HL-60 (cell line): ENCODE data around the gene ZYG11A.
"Not testable (repeated sequence)": the region's sequence is repeated elsewhere in the genome, so short reads cannot be mapped to it uniquely, and the experiment has no call there.

Experiments used
- DNase-seq, 2 experiments: peaks; one replicate each; pipeline ENCODE4 v3.0.0-alpha.2; 2010 to 2020; ENCODE audit warnings: low read depth in 1 of 2, low spot score in 1 of 2
- H3K27ac ChIP-seq: fragments of 250-450 bp; sonication (Bioruptor Pico); replicated peaks from 2 replicates; pipeline ENCODE4 v1.5.1; 2020; ENCODE audit warnings: mild to moderate bottlenecking, moderate library complexity
- H3K27me3 ChIP-seq: fragments of 250-450 bp; sonication (Bioruptor Pico); 2 replicates; pipeline ENCODE4 v1.5.1; 2021; ENCODE audit warnings: mild to moderate bottlenecking, moderate library complexity; ENCODE audit not compliant: insufficient read depth, poor library complexity, severe bottlenecking
- H3K4me3 ChIP-seq: replicated peaks from 2 replicates; pipeline ENCODE4 v1.5.1; 2011; ENCODE audit warnings: mild to moderate bottlenecking, control low read depth, low read length; ENCODE audit not compliant: insufficient read depth
- CTCF ChIP-seq: IDR thresholded peaks from one replicate; pipeline ENCODE4 v1.5.1; 2011; ENCODE audit warnings: low read length, control low read depth, inconsistent platforms; ENCODE audit not compliant: insufficient read depth
- GABPA ChIP-seq: IDR thresholded peaks from 2 replicates; pipeline ENCODE4 v1.6.1; 2012; ENCODE audit warnings: low read depth
- POLR2AphosphoS5 ChIP-seq: IDR thresholded peaks from 2 replicates; pipeline ENCODE4 v1.6.1; 2012; ENCODE audit warnings: low read depth
- REST ChIP-seq: IDR thresholded peaks from 2 replicates; pipeline ENCODE4 v1.6.1; 2012; ENCODE audit warnings: low read depth; ENCODE audit not compliant: insufficient replicate concordance
- SPI1 ChIP-seq: IDR thresholded peaks from 2 replicates; pipeline ENCODE4 v1.6.1; 2012; ENCODE audit warnings: low read depth, mild to moderate bottlenecking, borderline replicate concordance

The ZYG11A gene

GRCh38 chr1:52836035-52836434 lies 6.5 kb upstream of the ZYG11A start:
- Histone ChIP-seq H3K27ac (no peak overlapping the region), H3K4me3 (no peak overlapping the region), H3K27me3 (no peaks in the 10 kb centered on the region)
- TF ChIP-seq SPI1 (no peak), POLR2AphosphoS5 (no peak), REST (no peak), CTCF (no peak)
- no peak for DNase-seq

- H3K27ac ChIP-seq, H3K27me3 ChIP-seq, DNase-seq, H3K4me3 ChIP-seq: not testable (repeated sequence)
Observed at GRCh38 chr1:52839175-52839574, 3.4 kb upstream of the ZYG11A start.

- H3K27me3 ChIP-seq, H3K4me3 ChIP-seq, H3K27ac ChIP-seq, DNase-seq: not testable (repeated sequence)
Observed at GRCh38 chr1:52845119-52845518, 2.6 kb downstream of the ZYG11A start.

GRCh38 chr1:52848423-52848822 lies 5.9 kb downstream of the ZYG11A start:
- no peak for TF ChIP-seq SPI1
- TF ChIP-seq REST = no peak
- TF ChIP-seq CTCF = no peak
- TF ChIP-seq GABPA = no peak
- H3K4me3 ChIP-seq = no peak overlapping the region
- H3K27ac ChIP-seq = no peak overlapping the region
- H3K27me3 ChIP-seq = no peaks in the 10 kb centered on the region
- no peak for DNase-seq

- TF ChIP-seq CTCF (no peak), POLR2AphosphoS5 (no peak), SPI1 (no peak), GABPA (no peak), REST (no peak)
- no peak for DNase-seq
- Histone ChIP-seq H3K27me3 (no peaks in the 10 kb centered on the region), H3K4me3 (no peak overlapping the region), H3K27ac (no peak overlapping the region)
Observed at GRCh38 chr1:52850951-52851350, 8.4 kb downstream of the ZYG11A start.
